BLaER1 treated with 17β-estradiol and CSF1 and Interleukin-3, amounts not matched to agents 10 nM and 100 nM (cell line): Measurements from ENCODE around the gene KCNQ2.

Source experiments
- H3K27ac ChIP-seq, 11 experiments: shearing (Covaris generic); formaldehyde crosslinking; 2 replicates each; pipeline ENCODE4 v1.8.1; 2022
- H3K27me3 ChIP-seq, 11 experiments: shearing (Covaris generic); formaldehyde crosslinking; 2 replicates each; pipeline ENCODE4 v1.8.1; 2022
- H3K36me3 ChIP-seq, 11 experiments: shearing (Covaris generic); formaldehyde crosslinking; 2 replicates each; pipeline ENCODE4 v1.8.1; 2022
- H3K4me1 ChIP-seq, 10 experiments: shearing (Covaris generic); formaldehyde crosslinking; 2 replicates each; pipeline ENCODE4 v1.8.1; 2022
- H3K4me2 ChIP-seq, 11 experiments: shearing (Covaris generic); formaldehyde crosslinking; 2 replicates each; pipeline ENCODE4 v1.8.1; 2022
- H3K4me3 ChIP-seq, 10 experiments: shearing (Covaris generic); formaldehyde crosslinking; 2 replicates each; pipeline ENCODE4 v1.8.1; 2022
- H3K9ac ChIP-seq, 11 experiments: shearing (Covaris generic); formaldehyde crosslinking; 2 replicates each; pipeline ENCODE4 v1.8.1; 2022
- H3K9me3 ChIP-seq, 11 experiments: shearing (Covaris generic); formaldehyde crosslinking; replicated peaks in 1 of 11; 2 replicates each; pipeline ENCODE4 v1.8.1; 2022
- H4K20me1 ChIP-seq, 11 experiments: shearing (Covaris generic); formaldehyde crosslinking; 2 replicates each; pipeline ENCODE4 v1.8.1; 2022
- Cebpa-rat ChIP-seq, 11 experiments: shearing (Covaris generic); IDR thresholded peaks; 2 replicates each; pipeline ENCODE4 v1.8.1; 2022

Gene KCNQ2

DNA sequence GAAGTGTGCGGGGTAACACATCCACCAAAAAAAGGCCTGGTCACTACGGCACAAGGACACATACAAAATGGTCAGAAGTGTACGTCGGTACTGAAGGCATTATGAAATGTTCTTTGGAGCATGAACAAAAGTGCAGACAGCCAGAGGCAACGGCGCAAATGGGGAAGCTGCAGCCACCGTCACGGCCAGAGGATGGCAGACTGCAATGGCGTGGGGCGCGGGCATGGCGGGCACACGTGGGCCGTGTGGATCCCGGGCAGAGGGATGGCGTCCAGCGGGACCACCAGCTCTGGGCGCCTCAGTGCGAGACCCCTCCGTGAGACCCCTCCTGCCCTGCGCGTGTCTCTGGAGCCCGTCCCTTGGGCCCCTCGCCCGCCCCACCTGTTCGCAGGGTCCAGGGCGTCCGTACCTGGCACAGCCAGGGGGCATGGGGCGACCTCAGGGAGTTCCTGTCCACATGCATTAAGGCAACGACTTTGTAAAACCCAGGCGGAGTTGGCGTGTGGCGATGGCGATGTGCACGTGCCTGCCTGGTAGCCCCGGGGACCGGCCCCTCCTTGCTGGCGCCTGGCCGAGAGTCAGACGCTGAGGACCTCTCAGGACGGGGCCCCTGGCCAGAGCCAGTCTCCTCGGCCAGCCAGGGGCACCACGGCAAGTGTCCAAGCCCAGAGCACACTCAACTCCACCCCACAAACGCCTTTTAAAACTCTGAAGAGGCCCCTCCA lies 71.8 kb downstream of the KCNQ2 start:
- no peaks in the 10 kb centered on the region for H3K9me3 ChIP-seq
- H3K4me3 ChIP-seq, result no peak overlapping the region
- H3K4me1 ChIP-seq, result peaks cover 0 to 20% (median 11%) of the 10 kb centered on the region in 10 experiments; a peak in 12 of 20 replicates
- H3K36me3 ChIP-seq, result no peaks in the 10 kb centered on the region
- H3K4me2 ChIP-seq, result no peak overlapping the region
- H3K9ac ChIP-seq, result no peak overlapping the region
- no peak overlapping the region for H3K27ac ChIP-seq
- peaks cover 12 to 75% (median 48%) of the 10 kb centered on the region in 11 experiments; a peak in 20 of 22 replicates for H3K27me3 ChIP-seq
- H4K20me1 ChIP-seq, result peaks cover 0 to 89% (median 10%) of the 10 kb centered on the region in 11 experiments; a peak in 11 of 22 replicates
- no peak for TF ChIP-seq Cebpa-rat (IDR thresholded peaks at IDR 0.05)

DNA sequence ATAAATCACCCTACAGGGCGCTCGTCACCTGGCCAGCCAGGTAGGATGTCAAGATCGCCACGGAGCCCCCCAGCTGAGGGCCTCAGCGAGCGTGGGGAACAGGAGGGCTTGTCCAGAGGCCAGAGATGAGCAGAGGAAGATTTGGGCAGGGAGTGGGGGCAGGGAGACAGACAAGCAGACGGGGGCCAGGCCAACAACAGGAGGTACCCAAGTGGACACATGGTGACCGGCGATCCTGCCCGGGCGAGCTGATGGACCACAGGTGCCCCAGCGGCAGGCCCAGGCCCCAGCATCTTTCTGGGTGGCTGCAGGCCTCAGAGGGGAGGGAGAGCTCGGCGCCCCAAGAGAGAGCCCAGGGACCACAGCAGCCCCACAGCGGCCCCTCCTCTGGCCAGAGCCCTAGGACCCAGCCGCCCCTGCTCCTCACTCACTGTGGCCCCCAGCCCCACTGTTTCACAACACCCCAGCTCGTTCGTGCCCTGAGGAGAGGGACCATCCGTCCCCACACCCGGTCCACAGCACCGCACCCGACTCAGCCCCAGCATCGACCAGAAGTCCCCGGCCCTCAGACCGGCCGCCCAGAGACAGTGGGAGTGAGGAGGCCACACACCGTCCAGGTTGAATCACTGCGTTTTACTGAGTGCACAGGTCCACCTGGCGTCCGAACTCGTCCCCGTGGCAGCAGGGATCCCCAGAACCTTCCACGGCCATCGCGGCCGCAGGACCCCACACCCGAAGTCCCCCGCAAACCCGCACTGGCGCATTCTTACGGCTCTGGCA lies 72.7 kb downstream of the KCNQ2 start:
- H3K9me3 ChIP-seq, result no peaks in the 10 kb centered on the region
- no peak overlapping the region for H3K27ac ChIP-seq
- peaks cover 0 to 86% (median 10%) of the 10 kb centered on the region in 11 experiments; a peak in 12 of 22 replicates for H4K20me1 ChIP-seq
- no peak overlapping the region for H3K4me2 ChIP-seq
- H3K36me3 ChIP-seq, result no peaks in the 10 kb centered on the region
- peaks cover 18 to 83% (median 57%) of the 10 kb centered on the region in 11 experiments for H3K27me3 ChIP-seq
- H3K4me1 ChIP-seq, result peaks cover 0 to 16% (median 11%) of the 10 kb centered on the region in 10 experiments; a peak in 12 of 20 replicates
- TF ChIP-seq Cebpa-rat (IDR thresholded peaks at IDR 0.05), result no peak
- H3K4me3 ChIP-seq, result no peak overlapping the region
- no peak overlapping the region for H3K9ac ChIP-seq

DNA sequence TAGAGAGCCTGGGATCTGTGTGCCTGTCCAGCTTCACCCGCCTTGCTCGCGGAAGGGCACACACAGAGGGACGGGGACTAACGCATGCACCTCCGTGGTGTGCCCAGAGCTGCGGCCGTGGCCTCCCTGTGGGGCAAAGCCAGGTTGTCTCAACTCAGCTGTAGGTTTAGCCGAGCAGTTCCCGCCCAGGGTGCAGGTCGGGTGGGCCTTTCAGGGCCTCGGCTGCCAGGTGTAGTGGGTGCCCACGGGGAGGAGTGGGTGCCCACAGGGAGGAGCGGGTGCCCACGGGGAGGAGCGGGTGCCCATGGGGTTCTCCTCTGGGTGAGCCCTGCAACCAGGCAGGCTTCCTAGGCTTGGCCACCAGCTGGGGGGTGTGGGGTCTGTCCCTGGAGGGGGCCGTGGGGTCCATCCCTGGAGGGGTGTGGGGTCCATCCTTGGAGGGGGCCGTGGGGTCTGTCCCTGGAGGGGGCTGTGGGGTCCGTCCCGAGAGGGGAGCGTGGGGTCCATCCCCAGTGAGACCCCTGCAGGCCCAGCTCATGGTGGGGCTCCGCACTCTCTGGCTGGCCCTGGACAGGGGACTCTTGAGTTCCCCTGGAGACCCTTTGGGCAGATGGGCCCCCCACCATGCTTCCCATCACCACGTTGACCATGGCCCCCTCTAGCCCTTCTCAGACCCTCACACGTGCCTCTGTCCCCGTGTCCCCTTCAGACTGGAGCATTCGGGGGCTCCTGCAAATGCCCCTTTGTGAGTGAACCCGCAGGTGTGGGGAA lies 73.5 kb downstream of the KCNQ2 start:
- no peak overlapping the region for H3K9ac ChIP-seq
- H3K4me1 ChIP-seq, result peaks cover 0 to 16% (median 11%) of the 10 kb centered on the region in 10 experiments; a peak in 12 of 20 replicates
- no peaks in the 10 kb centered on the region for H3K36me3 ChIP-seq
- H3K27ac ChIP-seq, result no peak overlapping the region
- TF ChIP-seq Cebpa-rat (IDR thresholded peaks at IDR 0.05), result no peak
- no peaks in the 10 kb centered on the region for H3K9me3 ChIP-seq
- H3K4me3 ChIP-seq, result no peak overlapping the region
- H3K27me3 ChIP-seq, result peaks cover 27 to 92% (median 65%) of the 10 kb centered on the region in 11 experiments
- no peak overlapping the region for H3K4me2 ChIP-seq
- H4K20me1 ChIP-seq, result peaks cover 0 to 86% (median 13%) of the 10 kb centered on the region in 11 experiments; a peak in 12 of 22 replicates

DNA sequence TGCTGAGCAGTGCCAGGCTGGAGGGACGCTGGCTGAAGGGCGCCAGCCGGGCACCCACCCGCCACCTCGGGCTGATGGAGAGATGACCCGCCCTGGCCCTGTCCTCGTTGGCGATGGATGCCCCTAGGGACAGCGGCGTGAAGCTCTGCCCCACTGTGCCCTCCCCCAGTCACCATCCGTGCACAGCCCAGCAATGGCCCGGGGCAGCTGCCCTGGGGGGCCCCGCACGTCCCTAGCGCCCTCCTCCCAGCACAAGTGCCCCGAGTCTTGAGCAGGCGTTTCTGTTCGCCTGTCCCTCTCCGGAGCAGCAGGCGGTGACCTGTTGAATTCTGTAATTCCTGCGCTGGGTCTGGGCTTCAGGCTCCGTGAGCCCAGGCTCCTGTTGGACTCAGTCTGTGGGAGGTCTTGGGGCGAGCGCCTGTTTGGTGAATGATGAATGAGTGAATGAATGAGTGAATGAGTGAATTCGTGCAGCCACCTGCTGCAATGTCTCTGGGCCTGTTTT lies 74.5 kb downstream of the KCNQ2 start:
- Histone ChIP-seq H3K4me2 (no peak overlapping the region), H3K27me3 (peaks cover 30 to 99% (median 72%) of the 10 kb centered on the region in 11 experiments), H3K4me3 (no peak overlapping the region), H3K27ac (no peak overlapping the region), H3K4me1 (peaks cover 0 to 9% (median 6%) of the 10 kb centered on the region in 10 experiments; a peak in 12 of 20 replicates), H3K9ac (no peak overlapping the region), H4K20me1 (peaks cover 0 to 82% (median 10%) of the 10 kb centered on the region in 11 experiments; a peak in 12 of 22 replicates), H3K36me3 (no peaks in the 10 kb centered on the region), H3K9me3 (no peaks in the 10 kb centered on the region)
- no peak for TF ChIP-seq Cebpa-rat (IDR thresholded peaks at IDR 0.05)

DNA sequence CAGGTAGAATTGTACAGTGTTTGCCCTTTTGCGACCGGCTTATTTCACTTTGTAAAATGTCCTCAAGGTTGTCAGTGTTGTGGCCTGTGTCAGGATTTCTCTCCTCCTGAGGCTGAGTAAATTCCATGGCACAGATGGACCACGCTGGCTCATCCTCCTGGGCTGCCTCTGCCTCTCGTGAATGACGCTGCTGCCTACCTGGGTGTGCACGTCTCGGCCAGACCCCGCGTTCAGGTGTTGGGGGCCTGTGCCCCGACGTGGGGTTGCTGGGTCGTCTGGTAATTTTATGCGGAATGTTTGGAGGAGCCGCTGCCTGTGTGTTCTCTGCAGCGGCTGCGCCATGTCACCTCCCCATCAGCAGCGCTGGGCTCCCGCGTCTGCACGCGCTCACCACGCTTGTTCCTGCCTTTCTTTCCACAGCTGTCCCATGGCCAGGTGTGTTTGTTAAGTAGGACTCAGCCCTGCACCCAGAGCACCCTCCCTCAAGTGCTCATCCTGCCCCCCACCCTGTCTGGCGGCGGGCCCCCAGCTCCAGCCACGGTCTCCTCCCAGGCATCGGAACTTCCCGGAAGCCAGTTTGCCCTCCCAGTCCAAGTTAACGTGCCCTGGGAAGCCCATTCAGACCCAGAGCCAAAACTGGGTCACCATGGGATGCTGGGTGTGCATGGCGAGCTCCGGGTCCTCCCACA lies 75.2 kb downstream of the KCNQ2 start:
- Histone ChIP-seq H3K9ac (no peak overlapping the region), H3K4me1 (peaks cover 0 to 2% (median 0%) of the 10 kb centered on the region in 10 experiments; a peak in 4 of 20 replicates), H3K36me3 (no peaks in the 10 kb centered on the region), H3K4me2 (no peak overlapping the region), H3K27ac (no peak overlapping the region), H3K27me3 (peaks cover 30 to 94% (median 69%) of the 10 kb centered on the region in 11 experiments), H3K9me3 (no peaks in the 10 kb centered on the region), H4K20me1 (peaks cover 0 to 75% (median 3%) of the 10 kb centered on the region in 11 experiments; a peak in 9 of 22 replicates), H3K4me3 (no peak overlapping the region)
- no peak for TF ChIP-seq Cebpa-rat (IDR thresholded peaks at IDR 0.05)

DNA sequence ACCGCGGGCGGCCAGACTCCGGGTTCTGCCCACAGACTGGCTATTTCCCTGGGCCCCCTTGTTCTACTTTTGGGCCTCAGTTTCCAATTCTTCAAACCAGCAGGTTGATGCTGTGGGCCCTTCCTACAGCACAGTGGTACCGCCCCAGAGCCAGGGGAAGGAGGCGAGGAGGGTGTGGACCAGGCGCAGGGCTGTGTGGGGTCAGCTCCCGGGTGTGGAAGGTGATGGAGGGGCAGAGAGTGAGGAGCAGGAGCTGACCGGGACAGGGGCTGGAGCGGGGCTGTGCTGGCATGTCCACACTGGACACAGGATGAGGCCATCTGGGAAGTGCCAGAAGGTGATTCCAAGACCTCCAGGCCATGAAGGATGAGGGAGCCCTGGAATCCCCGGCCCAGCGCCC lies 76.2 kb downstream of the KCNQ2 start:
- H3K27me3 ChIP-seq, result peaks cover 30 to 84% (median 59%) of the 10 kb centered on the region in 11 experiments
- no peak overlapping the region for H3K4me2 ChIP-seq
- H3K27ac ChIP-seq, result no peak overlapping the region
- no peak for TF ChIP-seq Cebpa-rat (IDR thresholded peaks at IDR 0.05)
- H3K9me3 ChIP-seq, result no peaks in the 10 kb centered on the region
- H3K4me3 ChIP-seq, result no peak overlapping the region
- peaks cover 0 to 65% (median 0%) of the 10 kb centered on the region in 11 experiments; a peak in 8 of 22 replicates for H4K20me1 ChIP-seq
- no peaks in the 10 kb centered on the region for H3K4me1 ChIP-seq
- H3K9ac ChIP-seq, result no peak overlapping the region
- no peaks in the 10 kb centered on the region for H3K36me3 ChIP-seq

DNA sequence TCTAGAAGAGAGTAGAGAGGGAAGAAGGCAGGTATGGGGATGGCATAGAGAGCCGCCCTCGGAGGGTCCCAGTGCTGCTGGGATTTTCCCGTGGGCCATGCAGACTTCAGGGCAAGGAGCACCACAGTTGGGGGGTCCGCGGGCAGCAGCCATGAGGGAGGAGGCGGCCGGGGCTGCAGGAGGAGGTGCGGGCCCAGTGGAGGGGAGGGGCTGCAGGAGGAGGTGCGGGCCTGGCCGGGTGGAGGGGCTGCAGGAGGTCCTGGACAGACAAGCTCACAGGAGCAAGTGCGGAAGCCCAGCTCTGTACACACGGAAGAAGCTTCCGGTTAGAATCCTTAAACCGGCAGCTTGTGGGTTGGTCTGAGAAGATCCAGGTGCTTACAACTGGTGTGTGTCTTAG lies 76.7 kb downstream of the KCNQ2 start:
- no peaks in the 10 kb centered on the region for H3K36me3 ChIP-seq
- H3K9me3 ChIP-seq, result peaks cover 0 to 2% (median 0%) of the 10 kb centered on the region in 11 experiments; a peak in 3 of 22 replicates
- no peak overlapping the region for H3K27ac ChIP-seq
- no peak overlapping the region for H3K4me3 ChIP-seq
- peaks cover 27 to 81% (median 54%) of the 10 kb centered on the region in 11 experiments for H3K27me3 ChIP-seq
- TF ChIP-seq Cebpa-rat (IDR thresholded peaks at IDR 0.05), result no peak
- no peak overlapping the region for H3K9ac ChIP-seq
- no peak overlapping the region for H3K4me2 ChIP-seq
- H4K20me1 ChIP-seq, result peaks cover 0 to 61% (median 0%) of the 10 kb centered on the region in 11 experiments; a peak in 8 of 22 replicates
- no peaks in the 10 kb centered on the region for H3K4me1 ChIP-seq

DNA sequence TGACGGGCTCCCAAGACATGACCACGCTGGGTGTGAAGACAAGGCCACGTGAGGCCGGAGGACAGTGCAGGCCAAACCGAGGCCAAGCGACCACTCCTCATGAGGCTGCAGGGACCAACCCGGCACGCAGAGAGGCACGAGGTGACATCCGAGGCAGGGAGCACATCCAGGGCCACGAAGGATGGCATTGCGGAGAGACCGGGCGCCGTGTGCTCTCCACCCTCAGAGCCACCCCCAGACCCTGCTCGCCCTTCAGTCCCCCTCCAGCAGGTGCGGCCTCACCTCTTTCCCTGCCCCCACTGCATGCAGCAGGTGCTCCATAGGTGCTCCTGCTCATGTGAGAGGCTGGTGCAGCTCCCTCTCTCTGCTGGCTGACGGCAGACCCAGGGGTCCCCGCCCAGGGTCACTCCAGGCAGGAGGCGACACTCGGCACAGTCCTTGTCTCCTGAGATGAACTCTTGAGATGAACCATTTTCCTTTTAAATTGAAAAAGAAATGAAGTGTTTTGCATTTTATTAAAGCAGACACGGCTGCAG lies 77.5 kb downstream of the KCNQ2 start:
- TF ChIP-seq Cebpa-rat (IDR thresholded peaks at IDR 0.05), result no peak
- Histone ChIP-seq H3K4me3 (no peak overlapping the region), H3K9me3 (peaks cover 0 to 8% (median 0%) of the 10 kb centered on the region in 11 experiments; a peak in 4 of 22 replicates), H3K9ac (no peak overlapping the region), H3K27me3 (peaks cover 21 to 76% (median 46%) of the 10 kb centered on the region in 11 experiments), H3K4me1 (no peaks in the 10 kb centered on the region), H4K20me1 (peaks cover 0 to 54% (median 0%) of the 10 kb centered on the region in 11 experiments; a peak in 8 of 22 replicates), H3K4me2 (no peak overlapping the region), H3K27ac (no peak overlapping the region), H3K36me3 (no peaks in the 10 kb centered on the region)
